Vagina (tissue), 2 donors: ENCODE results near the gene P3H4. TPM values are rescaled to one million over a fixed set of nuclear protein-coding genes. Genes with fewer than 3 reads are reported as not detected.

ENCODE experiments used
- DNase-seq, 2 donors: peaks; one replicate each; pipeline ENCODE4 v3.0.0-alpha.2; 2017; ENCODE audit errors: extremely low spot score in 2 of 2
- H3K27ac ChIP-seq: fragments of 200-600 bp; sonication (generic); one replicate; pipeline ENCODE4 v1.5.1; 2019
- H3K27me3 ChIP-seq: fragments of 200-600 bp; sonication (generic); one replicate; pipeline ENCODE4 v1.5.1; 2019
- H3K36me3 ChIP-seq, 2 donors: fragments of 200-600 bp; sonication (generic); one replicate each; pipeline ENCODE4 v1.5.1; 2017 to 2019
- H3K4me1 ChIP-seq: fragments of 200-600 bp; sonication (generic); one replicate; pipeline ENCODE4 v1.5.1; 2019
- H3K4me3 ChIP-seq, 2 donors: fragments of 200-600 bp; sonication (generic); 1 replicate in 1 of 2; 2 replicates in 1 of 2; pipeline ENCODE4 v1.5.1; 2016 to 2019
- H3K9me3 ChIP-seq: fragments of 200-600 bp; sonication (generic); one replicate; pipeline ENCODE4 v1.5.1; 2019
- CTCF ChIP-seq, 3 experiments: fragments of 450-650 bp in 2 of 3; fragments of 200-600 bp in 1 of 3; sonication (generic) in 1 of 3; IDR thresholded peaks; one replicate each; pipeline ENCODE4 v1.5.1; 2017 to 2019; ENCODE audit warnings: antibody characterized with exemption in 3 of 3, mild to moderate bottlenecking in 2 of 3, moderate library complexity in 2 of 3
- POLR2A ChIP-seq, 2 donors: fragments of 450-650 bp; IDR thresholded peaks; one replicate each; pipeline ENCODE4 v1.6.1; 2017; ENCODE audit warnings: antibody characterized with exemption in 2 of 2, mild to moderate bottlenecking in 2 of 2, moderate library complexity in 2 of 2
- POLR2AphosphoS5 ChIP-seq, 2 donors: sonication (generic); formaldehyde crosslinking; IDR thresholded peaks; one replicate each; pipeline ENCODE4 v1.9.0; 2017; ENCODE audit warnings: antibody characterized with exemption in 2 of 2, mild to moderate bottlenecking in 2 of 2, low read depth in 1 of 2; ENCODE audit not compliant: insufficient read depth in 1 of 2
- intact Hi-C: fragments of 100-400 bp; cut with DNase I; formaldehyde crosslinking; loops from one replicate; pipeline ENCODE4 v1.15.1; 2023
- total RNA-seq: library from RNA; depleted of rRNA; stranded (reverse); fragments of >200 nt; gene quantifications from one replicate; pipeline ENCODE4 v1.2.3, GENCODE V29; 2016

Gene P3H4
- total RNA-seq, 1 donor from 2014 or later: 11.5 TPM

- Histone ChIP-seq H3K9me3 (no peaks in the 10 kb centered on the region), H3K27ac (no peak overlapping the region), H3K4me3 (no peak overlapping the region), H3K4me1 (no peaks in the 10 kb centered on the region), H3K36me3 (peaks cover 0 to 89% of the 10 kb centered on the region in 2 donors), H3K27me3 (no peaks in the 10 kb centered on the region)
- no peak for TF ChIP-seq POLR2AphosphoS5 (IDR thresholded peaks at IDR 0.05; ENCODE audit: insufficient read depth in 1 of 2, low read depth in 1 of 2)
- no peak for TF ChIP-seq POLR2A (IDR thresholded peaks at IDR 0.05)
- TF ChIP-seq CTCF (IDR thresholded peaks at IDR 0.05): no peak
- intact Hi-C loops: no loop called here
- no peak for DNase-seq
Observed at GRCh38 chr17:41760878-41761277, 50.9 kb downstream of the P3H4 start.

GRCh38 chr17:41758601-41759000 lies 53.1 kb downstream of the P3H4 start:
- H3K27ac ChIP-seq: no peak overlapping the region
- intact Hi-C loops: no loop called here
- H3K4me3 ChIP-seq: no peak overlapping the region
- H3K4me1 ChIP-seq: no peaks in the 10 kb centered on the region
- no peak for DNase-seq
- peaks cover 0 to 85% of the 10 kb centered on the region in 2 donors for H3K36me3 ChIP-seq
- H3K9me3 ChIP-seq: no peaks in the 10 kb centered on the region
- no peak for TF ChIP-seq POLR2AphosphoS5 (IDR thresholded peaks at IDR 0.05; ENCODE audit: insufficient read depth in 1 of 2, low read depth in 1 of 2)
- TF ChIP-seq POLR2A (IDR thresholded peaks at IDR 0.05): no peak
- no peak for TF ChIP-seq CTCF (IDR thresholded peaks at IDR 0.05)
- H3K27me3 ChIP-seq: no peaks in the 10 kb centered on the region

GRCh38 chr17:41754066-41754465 lies 57.7 kb downstream of the P3H4 start:
- no peak overlapping the region for H3K27ac ChIP-seq
- no peaks in the 10 kb centered on the region for H3K4me1 ChIP-seq
- no peak for DNase-seq
- intact Hi-C loops: no loop called here
- H3K36me3 ChIP-seq: peaks cover 0 to 47% of the 10 kb centered on the region in 2 donors
- TF ChIP-seq POLR2AphosphoS5 (IDR thresholded peaks at IDR 0.05; ENCODE audit: insufficient read depth in 1 of 2, low read depth in 1 of 2) (no peak), CTCF (IDR thresholded peaks at IDR 0.05) (no peak), POLR2A (IDR thresholded peaks at IDR 0.05) (no peak)
- no peaks in the 10 kb centered on the region for H3K9me3 ChIP-seq
- no peak overlapping the region for H3K4me3 ChIP-seq
- no peaks in the 10 kb centered on the region for H3K27me3 ChIP-seq

Other genes starting within 250 kb of the P3H4 start
- gene KRT9, start 239.9 kb downstream of the P3H4 start, total RNA-seq: not detected
- gene KRT14, start 225.1 kb downstream of the P3H4 start, total RNA-seq: 1,546 TPM
- 872 TPM for gene KRT16, start 199.2 kb downstream of the P3H4 start, total RNA-seq
- gene KRT17, start 187.4 kb downstream of the P3H4 start, total RNA-seq: 165 TPM
- gene EIF1, start 123.1 kb downstream of the P3H4 start, total RNA-seq: 204 TPM
- not detected for gene GAST, start 99.6 kb downstream of the P3H4 start, total RNA-seq
- 1.2 TPM for gene HAP1, start 77.3 kb downstream of the P3H4 start, total RNA-seq
- gene JUP, start 25.2 kb downstream of the P3H4 start, total RNA-seq: 589 TPM
- gene FKBP10, start 1.1 kb upstream of the P3H4 start, total RNA-seq: 53.5 TPM
- gene NT5C3B, start 24.3 kb upstream of the P3H4 start, total RNA-seq: 71.5 TPM
- gene KLHL10, start 25.9 kb upstream of the P3H4 start, total RNA-seq: not detected
- gene KLHL11, start 53.5 kb upstream of the P3H4 start, total RNA-seq: 15.2 TPM
- gene ACLY, start 107.0 kb upstream of the P3H4 start, total RNA-seq: 74.9 TPM
- gene ODAD4, start 118.7 kb upstream of the P3H4 start, total RNA-seq: 1.7 TPM
- gene CNP, start 154.8 kb upstream of the P3H4 start, total RNA-seq: 54.0 TPM
- 60.2 TPM for gene DNAJC7, start 205.5 kb upstream of the P3H4 start, total RNA-seq
- 28.7 TPM for gene NKIRAS2, start 208.1 kb upstream of the P3H4 start, total RNA-seq
- gene C17orf113, start 238.7 kb upstream of the P3H4 start, total RNA-seq: 0.49 TPM